ENCODE results near the gene CACNA1D.

- TF ChIP-seq CTCF (IDR thresholded peaks at IDR 0.05; ENCODE audit: extremely low read depth in 1 of 2, insufficient read depth in 1 of 2, low read depth in 1 of 2, low read length in 2 of 2): peak in 1 of 2 donors; percentile 14
- TF ChIP-seq POLR2A (IDR thresholded peaks at IDR 0.05; ENCODE audit: low read depth, low read length): no peak
- TF ChIP-seq FOS (IDR thresholded peaks at IDR 0.05; ENCODE audit: borderline replicate concordance, insufficient read depth, low read length): no peak
- TF ChIP-seq, protein P1, sequence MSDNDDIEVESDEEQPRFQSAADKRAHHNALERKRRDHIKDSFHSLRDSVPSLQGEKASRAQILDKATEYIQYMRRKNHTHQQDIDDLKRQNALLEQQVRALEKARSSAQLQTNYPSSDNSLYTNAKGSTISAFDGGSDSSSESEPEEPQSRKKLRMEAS (IDR thresholded peaks at IDR 0.05; ENCODE audit: insufficient read depth, insufficient read length): no peak
- no peak for TF ChIP-seq POLR2AphosphoS5 (IDR thresholded peaks at IDR 0.05; ENCODE audit: insufficient read depth, low read depth, low read length)
- no peak for TF ChIP-seq JUN (IDR thresholded peaks at IDR 0.05; ENCODE audit: borderline replicate concordance, insufficient read depth, insufficient read length, low read depth)
- no peak for TF ChIP-seq EZH2 (IDR thresholded peaks at IDR 0.05; ENCODE audit: borderline replicate concordance, low read depth, low read length, severe bottlenecking)
These were observed 350.9 kb downstream of the CACNA1D start for GRCh38 chr3:53845103-53845880.
